GM12878 (cell line): Measurements from ENCODE around the gene ARHGAP44. TPM values are rescaled to one million over a fixed set of nuclear protein-coding genes. Genes with fewer than 3 reads are reported as not detected.

Experiments used
- CHD2 ChIP-seq: IDR thresholded peaks from 2 replicates; pipeline ENCODE4 v1.6.1; 2011; ENCODE audit warnings: low read depth, low read length, improper control_type of control experiment, borderline replicate concordance
- CTCF ChIP-seq, 3 experiments: IDR thresholded peaks in 2 of 3; conservative IDR thresholded peaks in 1 of 3; 2 replicates each; pipeline ENCODE4 v1.5.1; 2011; ENCODE audit warnings: low read depth in 3 of 3, low read length in 3 of 3, mild to moderate bottlenecking in 3 of 3, control low read depth in 2 of 3, moderate library complexity in 2 of 3, inconsistent platforms in 1 of 3, mixed read lengths in 1 of 3; ENCODE audit not compliant: control insufficient read depth in 2 of 3, insufficient read depth in 1 of 3; ENCODE audit errors: extremely low read depth in 1 of 3
- ETV6 ChIP-seq, 2 experiments: fragments of 450-650 bp in 1 of 2; IDR thresholded peaks in 1 of 2; conservative IDR thresholded peaks in 1 of 2; 2 replicates each; pipeline ENCODE4 v1.6.1; 2014; ENCODE audit warnings: antibody characterized with exemption in 1 of 2, borderline replicate concordance in 1 of 2, low read depth in 1 of 2, mild to moderate bottlenecking in 1 of 2, moderate library complexity in 1 of 2
- FOS ChIP-seq: IDR thresholded peaks from 3 replicates; pipeline ENCODE4 v1.6.1; 2011; ENCODE audit warnings: borderline replicate concordance; ENCODE audit not compliant: insufficient read length; ENCODE audit errors: extremely low read depth
- FOXM1 ChIP-seq: IDR thresholded peaks from 2 replicates; pipeline ENCODE4 v1.6.1; 2012; ENCODE audit warnings: low read depth, mild to moderate bottlenecking, inconsistent platforms, low read length, moderate library complexity
- GABPA ChIP-seq: IDR thresholded peaks from 2 replicates; pipeline ENCODE4 v1.6.1; 2014; ENCODE audit warnings: antibody characterized with exemption, low read depth, mild to moderate bottlenecking, inconsistent platforms
- HDAC6 ChIP-seq: fragments of 200-600 bp; sonication (generic); IDR thresholded peaks from one replicate; pipeline ENCODE4 v1.8.0; 2017; ENCODE audit warnings: antibody characterized with exemption; ENCODE audit not compliant: unreplicated experiment
- LARP7 ChIP-seq: fragments of 450-650 bp; IDR thresholded peaks from 2 replicates; pipeline ENCODE4 v1.6.1; 2017; ENCODE audit warnings: mild to moderate bottlenecking
- MTA2 ChIP-seq: fragments of 450-650 bp; IDR thresholded peaks from 2 replicates; pipeline ENCODE4 v1.6.1; 2016; ENCODE audit warnings: low read depth, mild to moderate bottlenecking, moderate library complexity
- MTA3 ChIP-seq: IDR thresholded peaks from 2 replicates; pipeline ENCODE4 v1.6.1; 2012; ENCODE audit warnings: low read length, inconsistent platforms, borderline replicate concordance
- NBN ChIP-seq: fragments of 450-650 bp; IDR thresholded peaks from 2 replicates; pipeline ENCODE4 v1.6.1; 2016
- RB1 ChIP-seq: fragments of 450-650 bp; formaldehyde crosslinking; IDR thresholded peaks from 2 replicates; pipeline ENCODE4 v1.6.1; 2017; ENCODE audit warnings: mild to moderate bottlenecking, borderline replicate concordance
- SMC3 ChIP-seq: IDR thresholded peaks from 2 replicates; pipeline ENCODE4 v1.6.1; 2011; ENCODE audit warnings: low read length, improper control_type of control experiment, borderline replicate concordance
- SREBF1 ChIP-seq: IDR thresholded peaks from 2 replicates; pipeline ENCODE4 v1.6.1; 2012; ENCODE audit warnings: mild to moderate bottlenecking, low read length
- SUZ12 ChIP-seq: fragments of 200-600 bp; sonication (generic); IDR thresholded peaks from one replicate; pipeline ENCODE4 v1.6.1; 2018; ENCODE audit warnings: antibody characterized with exemption, mild to moderate bottlenecking; ENCODE audit not compliant: unreplicated experiment
- TAF1 ChIP-seq: IDR thresholded peaks from 2 replicates; pipeline ENCODE4 v1.6.1; 2011; ENCODE audit warnings: mild to moderate bottlenecking, low read depth, low read length, borderline replicate concordance
- TARDBP ChIP-seq: IDR thresholded peaks from 2 replicates; pipeline ENCODE4 v1.6.1; 2016; ENCODE audit warnings: borderline replicate concordance
- ZNF384 ChIP-seq: IDR thresholded peaks from 2 replicates; pipeline ENCODE4 v1.6.1; 2012; ENCODE audit warnings: low read depth, mild to moderate bottlenecking, low read length, improper control_type of control experiment, borderline replicate concordance
- polyA plus RNA-seq, 11 experiments: library from polyadenylated mRNA; depleted of rRNA in 4 of 11; unstranded in 6 of 11; stranded (reverse) in 5 of 11; fragments of >200 nt; fragmentation: Nextera tagmentation in 4 of 11; fragmentation: Illumina TruSeq in 1 of 11; extraction: Ambion mirVana in 4 of 11; extraction: Trizol in 1 of 11; gene quantifications; 1 replicate in 1 of 11; 2 replicates in 10 of 11; pipeline versions ENCODE4 v1.2.1 to v1.2.3, GENCODE V29; 2011 to 2016; ENCODE audit warnings: inconsistent platforms in 2 of 11, missing spikeins in 2 of 11, low read depth in 1 of 11
- total RNA-seq, 4 experiments: library from RNA; depleted of rRNA in 3 of 4; stranded (reverse); fragments of >200 nt in 3 of 4; fragmentation: Illumina TruSeq in 1 of 4; extraction: Trizol in 1 of 4; gene quantifications; 2 replicates each; pipeline versions ENCODE4 v1.2.1 to v1.2.3, GENCODE V29; 2013 to 2021
- TF ChIP-seq, protein P1 (sequence below): fragments of 450-650 bp; IDR thresholded peaks from 2 replicates; pipeline ENCODE4 v1.6.1; 2018; ENCODE audit warnings: mild to moderate bottlenecking, low read depth, moderate library complexity; ENCODE audit not compliant: partially characterized antibody
- TF ChIP-seq, protein P2 (sequence below): IDR thresholded peaks from 2 replicates; pipeline ENCODE4 v1.6.1; 2012; ENCODE audit warnings: low read depth, low read length, improper control_type of control experiment
- TF ChIP-seq, protein P3 (sequence below): fragments of 450-650 bp; IDR thresholded peaks from 2 replicates; pipeline ENCODE4 v1.6.1; 2017; ENCODE audit warnings: borderline replicate concordance

ARHGAP44 gene
- total and polyA plus RNA-seq, 10 of the 15 experiments (the other 5 are each of a cell fraction or from before 2014, with no cell fraction given): 0.11 to 1.2 (median 0.48) TPM

DNA sequence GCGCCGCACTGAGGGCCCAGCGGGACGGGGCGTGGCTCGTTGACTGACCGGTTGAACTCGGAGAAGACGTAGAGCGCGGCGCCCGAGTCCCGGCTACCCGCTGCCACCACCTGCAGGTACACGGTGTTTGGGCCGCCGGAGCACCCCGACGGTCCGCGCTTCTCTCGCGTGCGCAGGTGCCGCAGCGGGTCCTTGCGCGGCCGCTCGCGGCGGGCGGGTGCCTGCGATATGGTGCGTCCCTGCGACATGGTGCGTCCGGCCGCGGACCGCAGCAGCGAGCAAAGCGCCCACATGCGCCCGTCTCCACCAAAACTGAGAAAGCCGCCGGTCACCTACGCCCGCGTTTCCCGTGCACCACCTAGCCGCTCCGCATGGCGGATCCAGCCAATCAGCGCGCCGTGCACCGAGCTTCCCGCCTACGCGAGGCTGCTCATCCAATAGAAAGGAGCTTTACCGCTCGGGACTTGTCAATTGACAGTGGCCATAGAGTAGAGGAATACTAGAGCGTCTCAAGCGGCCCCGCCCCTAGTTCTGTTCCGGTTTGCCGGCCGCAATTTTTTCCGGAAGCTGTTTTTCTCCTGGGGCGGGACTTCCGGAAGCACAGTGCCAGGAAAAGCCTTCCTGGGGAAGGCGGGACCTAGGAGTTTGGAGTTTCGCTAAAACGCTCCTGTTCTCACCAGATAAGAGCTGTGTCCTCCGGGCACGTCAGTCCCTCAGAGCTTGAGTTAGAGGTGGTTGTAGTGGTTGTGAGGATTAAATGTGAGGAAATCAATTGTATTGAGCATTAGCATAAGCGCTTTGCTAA lies 228.6 kb downstream of the ARHGAP44 start, which contains the start of gene ELAC2 (continued):
- TF ChIP-seq, protein P1, sequence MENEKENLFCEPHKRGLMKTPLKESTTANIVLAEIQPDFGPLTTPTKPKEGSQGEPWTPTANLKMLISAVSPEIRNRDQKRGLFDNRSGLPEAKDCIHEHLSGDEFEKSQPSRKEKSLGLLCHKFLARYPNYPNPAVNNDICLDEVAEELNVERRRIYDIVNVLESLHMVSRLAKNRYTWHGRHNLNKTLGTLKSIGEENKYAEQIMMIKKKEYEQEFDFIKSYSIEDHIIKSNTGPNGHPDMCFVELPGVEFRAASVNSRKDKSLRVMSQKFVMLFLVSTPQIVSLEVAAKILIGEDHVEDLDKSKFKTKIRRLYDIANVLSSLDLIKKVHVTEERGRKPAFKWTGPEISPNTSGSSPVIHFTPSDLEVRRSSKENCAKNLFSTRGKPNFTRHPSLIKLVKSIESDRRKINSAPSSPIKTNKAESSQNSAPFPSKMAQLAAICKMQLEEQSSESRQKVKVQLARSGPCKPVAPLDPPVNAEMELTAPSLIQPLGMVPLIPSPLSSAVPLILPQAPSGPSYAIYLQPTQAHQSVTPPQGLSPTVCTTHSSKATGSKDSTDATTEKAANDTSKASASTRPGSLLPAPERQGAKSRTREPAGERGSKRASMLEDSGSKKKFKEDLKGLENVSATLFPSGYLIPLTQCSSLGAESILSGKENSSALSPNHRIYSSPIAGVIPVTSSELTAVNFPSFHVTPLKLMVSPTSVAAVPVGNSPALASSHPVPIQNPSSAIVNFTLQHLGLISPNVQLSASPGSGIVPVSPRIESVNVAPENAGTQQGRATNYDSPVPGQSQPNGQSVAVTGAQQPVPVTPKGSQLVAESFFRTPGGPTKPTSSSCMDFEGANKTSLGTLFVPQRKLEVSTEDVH: peak; percentile 89
- peak; percentile 86 for TF ChIP-seq TAF1
- peak; percentile 97 for TF ChIP-seq GABPA
- TF ChIP-seq CHD2: peak; percentile 88
- 0 out of 2 replicates have a peak, but pooled peaks have one; percentile 52 for TF ChIP-seq RB1
- no peak for TF ChIP-seq SUZ12
- 0 out of 6 replicates have a peak, but pooled peaks of 1 of the 3 experiments have one; percentile 16 for TF ChIP-seq CTCF (IDR thresholded peaks at IDR 0.05 in 2 of 3, conservative IDR thresholded peaks at IDR 0.05 in 1 of 3; ENCODE audit: control insufficient read depth in 2 of 3, extremely low read depth in 1 of 3, insufficient read depth in 1 of 3, low read depth in 3 of 3, low read length in 3 of 3)
- peak; percentile 80 for TF ChIP-seq HDAC6
- TF ChIP-seq, protein P2, sequence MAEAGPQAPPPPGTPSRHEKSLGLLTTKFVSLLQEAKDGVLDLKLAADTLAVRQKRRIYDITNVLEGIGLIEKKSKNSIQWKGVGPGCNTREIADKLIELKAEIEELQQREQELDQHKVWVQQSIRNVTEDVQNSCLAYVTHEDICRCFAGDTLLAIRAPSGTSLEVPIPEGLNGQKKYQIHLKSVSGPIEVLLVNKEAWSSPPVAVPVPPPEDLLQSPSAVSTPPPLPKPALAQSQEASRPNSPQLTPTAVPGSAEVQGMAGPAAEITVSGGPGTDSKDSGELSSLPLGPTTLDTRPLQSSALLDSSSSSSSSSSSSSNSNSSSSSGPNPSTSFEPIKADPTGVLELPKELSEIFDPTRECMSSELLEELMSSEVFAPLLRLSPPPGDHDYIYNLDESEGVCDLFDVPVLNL: no peak
- TF ChIP-seq FOS: peak; percentile 66
- TF ChIP-seq ETV6 (conservative IDR thresholded peaks at IDR 0.05 in 1 of 2, IDR thresholded peaks at IDR 0.05 in 1 of 2; ENCODE audit: borderline replicate concordance in 1 of 2, low read depth in 1 of 2): no peak
- TF ChIP-seq SREBF1: no peak
- no peak for TF ChIP-seq TARDBP
- TF ChIP-seq, protein P3, sequence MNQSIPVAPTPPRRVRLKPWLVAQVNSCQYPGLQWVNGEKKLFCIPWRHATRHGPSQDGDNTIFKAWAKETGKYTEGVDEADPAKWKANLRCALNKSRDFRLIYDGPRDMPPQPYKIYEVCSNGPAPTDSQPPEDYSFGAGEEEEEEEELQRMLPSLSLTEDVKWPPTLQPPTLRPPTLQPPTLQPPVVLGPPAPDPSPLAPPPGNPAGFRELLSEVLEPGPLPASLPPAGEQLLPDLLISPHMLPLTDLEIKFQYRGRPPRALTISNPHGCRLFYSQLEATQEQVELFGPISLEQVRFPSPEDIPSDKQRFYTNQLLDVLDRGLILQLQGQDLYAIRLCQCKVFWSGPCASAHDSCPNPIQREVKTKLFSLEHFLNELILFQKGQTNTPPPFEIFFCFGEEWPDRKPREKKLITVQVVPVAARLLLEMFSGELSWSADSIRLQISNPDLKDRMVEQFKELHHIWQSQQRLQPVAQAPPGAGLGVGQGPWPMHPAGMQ: no peak
- peak; percentile 59; the same call in 1 of the 2 replicates for TF ChIP-seq NBN
- TF ChIP-seq MTA3: no peak
- 0 out of 2 replicates have a peak, but pooled peaks have one; percentile 39 for TF ChIP-seq MTA2
- peak; percentile 98 for TF ChIP-seq LARP7
- TF ChIP-seq SMC3: no peak
- no peak for TF ChIP-seq FOXM1
- no peak for TF ChIP-seq ZNF384
